Thymus (tissue), 11 donors: ENCODE measurements around the gene DSCAM. TPM values are rescaled to one million over a fixed set of nuclear protein-coding genes. Genes with fewer than 3 reads are reported as not detected.
"Not testable (repeated sequence)": the region's sequence is repeated elsewhere in the genome, so short reads cannot be mapped to it uniquely, and the experiment has no call there.

Source experiments
- DNase-seq, 9 donors: peaks; one replicate each; pipeline ENCODE4 v3.0.0-alpha.2; 2013; ENCODE audit warnings: low spot score in 9 of 9, low read depth in 6 of 9, missing footprints in 1 of 9
- H3K27ac ChIP-seq, 2 donors: one replicate each; pipeline ENCODE4 v1.5.1; 2013; ENCODE audit warnings: control low read depth in 1 of 2, low read depth in 1 of 2, low read length in 1 of 2, mild to moderate bottlenecking in 1 of 2, moderate library complexity in 1 of 2
- H3K27me3 ChIP-seq, 2 donors: one replicate each; pipeline ENCODE4 v1.5.1; 2013; ENCODE audit warnings: low read length in 1 of 2; ENCODE audit not compliant: control insufficient read depth in 2 of 2, insufficient read depth in 1 of 2
- H3K36me3 ChIP-seq, 2 donors: one replicate each; pipeline ENCODE4 v1.5.1; 2013; ENCODE audit warnings: low read length in 1 of 2, mild to moderate bottlenecking in 1 of 2, moderate library complexity in 1 of 2; ENCODE audit not compliant: control insufficient read depth in 2 of 2, insufficient read depth in 2 of 2
- H3K4me1 ChIP-seq, 2 donors: one replicate each; pipeline ENCODE4 v1.5.1; 2013; ENCODE audit warnings: low read length in 2 of 2; ENCODE audit not compliant: control insufficient read depth in 2 of 2, insufficient read depth in 2 of 2
- H3K4me3 ChIP-seq, 2 donors: one replicate each; pipeline ENCODE4 v1.5.1; 2013; ENCODE audit warnings: low read length in 2 of 2, control low read depth in 1 of 2, mild to moderate bottlenecking in 1 of 2
- H3K9me3 ChIP-seq, 2 donors: one replicate each; pipeline ENCODE4 v1.5.1; 2013; ENCODE audit warnings: low read length in 1 of 2, mild to moderate bottlenecking in 1 of 2; ENCODE audit not compliant: control insufficient read depth in 2 of 2, insufficient read depth in 1 of 2
- WGBS: extraction: QIAGEN DNeasy Blood & Tissue Kit; methylation state at CpG from one replicate; pipeline ENCODE4 v1.1.7; 2013; 5-methylcytosine and 5-hydroxymethylcytosine counted together
- polyA plus RNA-seq: library from polyadenylated mRNA; stranded (reverse); fragments of 200-250 nt; gene quantifications from one replicate; pipeline ENCODE4 v1.2.3, GENCODE V29; 2013
- total RNA-seq: library from RNA; stranded (reverse); fragments of 120-200 nt; gene quantifications from one replicate; pipeline ENCODE4 v1.2.4, GENCODE V29; 2013
- donor health status: healthy.

The DSCAM gene
- total and polyA plus RNA-seq, 2 donors = 0.02 to 0.05 TPM

DNA sequence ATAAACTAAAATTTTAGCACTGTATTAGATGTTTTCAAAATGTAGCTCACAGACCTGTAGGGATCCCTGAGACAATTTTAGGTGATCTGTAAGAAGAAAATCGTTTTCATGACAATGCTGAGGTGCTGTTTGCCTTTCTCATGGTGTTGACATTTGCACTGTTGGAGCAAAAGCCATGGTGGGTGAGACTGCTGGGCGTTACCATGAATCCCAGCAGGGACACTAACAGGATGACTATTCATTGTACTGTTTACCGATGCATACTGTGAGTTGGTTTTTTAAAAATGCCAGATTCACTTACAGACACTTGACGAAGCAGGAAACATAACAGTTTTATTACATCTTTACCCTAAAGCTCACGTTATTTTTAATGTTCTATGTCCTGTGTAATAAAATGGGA lies 511.3 kb downstream of the DSCAM start:
- 19% methylated on average over 5 of the region's 5 CpGs for WGBS
- DNase-seq = no peak
- no peak overlapping the region for H3K27ac ChIP-seq
- H3K4me3 ChIP-seq = no peak overlapping the region
- H3K36me3 ChIP-seq = no peaks in the 10 kb centered on the region
- no peaks in the 10 kb centered on the region for H3K27me3 ChIP-seq
- H3K9me3 ChIP-seq = no peaks in the 10 kb centered on the region
- H3K4me1 ChIP-seq = no peaks in the 10 kb centered on the region

GRCh38 chr21:40334159-40334558 lies 512.8 kb downstream of the DSCAM start:
- no peaks in the 10 kb centered on the region for H3K9me3 ChIP-seq
- no peaks in the 10 kb centered on the region for H3K36me3 ChIP-seq
- DNase-seq = no peak
- H3K27ac ChIP-seq = no peak overlapping the region
- H3K4me3 ChIP-seq = no peak overlapping the region
- 93% methylated on average over 6 of the region's 6 CpGs for WGBS
- no peaks in the 10 kb centered on the region for H3K4me1 ChIP-seq
- no peaks in the 10 kb centered on the region for H3K27me3 ChIP-seq

DNA sequence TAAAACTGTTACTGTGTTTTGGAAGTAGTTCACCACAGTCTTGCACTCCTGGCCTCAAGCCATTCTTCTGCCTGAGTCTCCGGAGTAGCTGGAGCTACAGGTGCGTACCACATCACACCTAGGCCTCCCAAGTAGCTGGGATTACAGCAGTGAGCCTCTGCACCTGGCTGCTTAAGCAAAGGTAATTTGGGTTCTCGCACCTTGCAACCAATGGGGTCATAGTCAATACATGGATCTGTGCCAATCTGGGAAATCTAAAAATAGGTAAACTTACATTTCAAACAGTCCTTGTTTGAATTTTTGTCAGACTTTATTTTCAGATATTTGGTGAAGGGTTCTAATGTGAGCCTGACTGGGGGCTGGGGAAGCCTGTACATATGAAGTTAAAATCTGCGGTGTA lies 513.2 kb downstream of the DSCAM start:
- no peaks in the 10 kb centered on the region for H3K9me3 ChIP-seq
- no peak for DNase-seq
- H3K4me1 ChIP-seq = no peaks in the 10 kb centered on the region
- no peaks in the 10 kb centered on the region for H3K36me3 ChIP-seq
- 97% methylated on average over 4 of the region's 4 CpGs for WGBS
- no peaks in the 10 kb centered on the region for H3K27me3 ChIP-seq
- no peak overlapping the region for H3K27ac ChIP-seq
- no peak overlapping the region for H3K4me3 ChIP-seq

GRCh38 chr21:40331804-40332203 lies 515.2 kb downstream of the DSCAM start:
- Histone ChIP-seq H3K4me3 (no peak overlapping the region), H3K36me3 (no peaks in the 10 kb centered on the region), H3K9me3 (no peaks in the 10 kb centered on the region), H3K27ac (no peak overlapping the region), H3K4me1 (no peaks in the 10 kb centered on the region), H3K27me3 (no peaks in the 10 kb centered on the region)
- 93% methylated on average over 3 of the region's 3 CpGs for WGBS
- DNase-seq = no peak

DNA sequence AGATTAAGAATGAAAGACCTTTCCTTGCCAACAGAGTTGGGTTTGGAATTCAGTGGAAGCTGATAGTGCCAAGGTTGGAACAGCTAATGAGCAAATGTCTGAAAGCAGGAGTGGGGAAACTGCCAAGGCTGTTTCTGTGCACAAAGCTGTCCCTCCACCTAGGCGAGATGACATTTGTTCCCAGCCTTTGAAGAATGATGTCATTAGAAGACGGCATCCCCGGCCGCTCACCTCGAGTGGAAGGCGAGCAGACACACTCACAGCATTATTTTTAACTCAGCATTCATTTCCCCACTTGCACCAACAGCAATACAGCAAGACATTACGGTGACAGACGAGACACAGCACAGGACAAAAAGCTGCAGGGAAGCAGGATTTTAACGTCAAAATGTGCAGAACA lies 515.8 kb downstream of the DSCAM start:
- no peak for DNase-seq
- WGBS = 80% methylated on average over 9 of the region's 9 CpGs
- Histone ChIP-seq H3K4me3 (no peak overlapping the region), H3K9me3 (no peaks in the 10 kb centered on the region), H3K36me3 (no peaks in the 10 kb centered on the region), H3K4me1 (no peaks in the 10 kb centered on the region), H3K27ac (no peak overlapping the region), H3K27me3 (no peaks in the 10 kb centered on the region)

- WGBS = 54% methylated on average over 1 of the region's 1 CpG
- no peak for DNase-seq
- Histone ChIP-seq H3K4me3 (no peak overlapping the region), H3K27me3 (no peaks in the 10 kb centered on the region), H3K27ac (no peak overlapping the region), H3K36me3 (no peaks in the 10 kb centered on the region), H3K4me1 (no peaks in the 10 kb centered on the region), H3K9me3 (no peaks in the 10 kb centered on the region)
Observed at GRCh38 chr21:40324389-40324788, 522.6 kb downstream of the DSCAM start.

- not testable (repeated sequence) for DNase-seq, H3K9me3 ChIP-seq, H3K27ac ChIP-seq, H3K36me3 ChIP-seq, H3K27me3 ChIP-seq, H3K4me3 ChIP-seq, H3K4me1 ChIP-seq
- 56% methylated on average over 2 of the region's 2 CpGs for WGBS
Observed at GRCh38 chr21:40320718-40321117, 526.2 kb downstream of the DSCAM start.

DNA sequence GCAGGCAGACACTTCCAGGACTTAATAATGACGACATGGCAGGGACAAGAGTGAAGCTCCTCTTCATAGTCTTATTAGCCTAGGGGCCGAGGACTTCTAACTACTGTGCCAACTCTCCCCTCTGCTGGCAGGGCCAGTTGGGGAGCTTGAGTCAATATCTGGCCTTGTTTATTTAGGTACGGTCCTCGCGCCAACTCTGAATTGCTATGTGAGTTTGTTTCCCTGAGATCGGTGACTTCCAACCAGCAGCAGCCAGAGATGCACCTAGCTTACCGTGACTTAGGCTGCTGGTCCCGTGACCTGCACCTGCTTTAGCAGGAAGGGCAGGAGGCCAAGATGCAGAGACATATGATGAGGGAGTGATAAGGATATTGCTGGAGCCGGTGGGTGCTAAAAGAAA lies 528.6 kb downstream of the DSCAM start:
- H3K9me3 ChIP-seq = no peaks in the 10 kb centered on the region
- no peak overlapping the region for H3K4me3 ChIP-seq
- H3K36me3 ChIP-seq = no peaks in the 10 kb centered on the region
- no peaks in the 10 kb centered on the region for H3K4me1 ChIP-seq
- no peak for DNase-seq
- no peaks in the 10 kb centered on the region for H3K27me3 ChIP-seq
- no peak overlapping the region for H3K27ac ChIP-seq
- 93% methylated on average over 9 of the region's 9 CpGs for WGBS

DNA sequence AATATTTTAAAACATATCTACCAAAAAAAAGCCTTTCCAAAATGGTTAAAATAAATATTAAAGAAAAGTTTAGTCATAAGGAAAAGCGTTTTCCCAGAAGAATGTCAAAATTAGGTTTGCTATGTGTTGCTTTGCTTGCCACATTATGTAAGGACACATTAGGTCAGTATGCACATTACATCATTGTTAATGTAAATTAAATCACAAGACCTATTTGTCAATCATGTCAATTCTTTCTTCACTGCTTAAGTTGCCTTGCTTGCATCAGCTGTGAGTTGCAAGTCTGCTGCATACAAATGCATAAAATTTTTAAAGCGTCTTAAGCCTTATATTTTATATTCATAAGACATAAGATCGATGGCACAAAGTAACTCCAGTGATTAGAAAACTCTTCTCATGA lies 530.9 kb downstream of the DSCAM start:
- DNase-seq = no peak
- Histone ChIP-seq H3K27me3 (no peaks in the 10 kb centered on the region), H3K36me3 (no peaks in the 10 kb centered on the region), H3K4me3 (no peak overlapping the region), H3K9me3 (no peaks in the 10 kb centered on the region), H3K27ac (no peak overlapping the region), H3K4me1 (no peaks in the 10 kb centered on the region)
- 88% methylated on average over 3 of the region's 3 CpGs for WGBS

DNA sequence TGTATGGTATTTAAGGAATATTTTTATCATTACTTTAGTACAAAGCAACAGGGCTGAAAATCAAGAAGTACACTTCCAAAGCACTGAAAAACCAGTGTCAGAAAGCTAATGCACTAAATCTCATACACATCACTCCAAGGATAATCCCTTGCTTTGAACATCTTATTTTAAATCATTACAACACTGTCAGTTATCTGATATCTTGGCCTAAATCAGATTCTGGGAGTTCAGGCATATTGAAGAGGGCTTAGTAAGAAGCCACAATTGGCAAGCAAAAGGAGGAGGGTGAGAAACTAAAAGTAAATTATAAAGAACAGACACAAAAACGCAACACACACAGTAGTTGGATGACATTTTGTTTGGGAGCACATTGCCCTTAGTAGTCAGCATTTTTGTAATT lies 531.3 kb downstream of the DSCAM start:
- H3K4me1 ChIP-seq = no peaks in the 10 kb centered on the region
- no peak overlapping the region for H3K27ac ChIP-seq
- DNase-seq = no peak
- H3K4me3 ChIP-seq = no peak overlapping the region
- no peaks in the 10 kb centered on the region for H3K27me3 ChIP-seq
- H3K9me3 ChIP-seq = no peaks in the 10 kb centered on the region
- WGBS = 96% methylated on average over 1 of the region's 1 CpG
- no peaks in the 10 kb centered on the region for H3K36me3 ChIP-seq
